ENCODE measurements around the gene GTF2F2.
"Not testable (repeated sequence)": the region's sequence is repeated elsewhere in the genome, so short reads cannot be mapped to it uniquely, and the experiment has no call there.

GTF2F2 gene

DNA sequence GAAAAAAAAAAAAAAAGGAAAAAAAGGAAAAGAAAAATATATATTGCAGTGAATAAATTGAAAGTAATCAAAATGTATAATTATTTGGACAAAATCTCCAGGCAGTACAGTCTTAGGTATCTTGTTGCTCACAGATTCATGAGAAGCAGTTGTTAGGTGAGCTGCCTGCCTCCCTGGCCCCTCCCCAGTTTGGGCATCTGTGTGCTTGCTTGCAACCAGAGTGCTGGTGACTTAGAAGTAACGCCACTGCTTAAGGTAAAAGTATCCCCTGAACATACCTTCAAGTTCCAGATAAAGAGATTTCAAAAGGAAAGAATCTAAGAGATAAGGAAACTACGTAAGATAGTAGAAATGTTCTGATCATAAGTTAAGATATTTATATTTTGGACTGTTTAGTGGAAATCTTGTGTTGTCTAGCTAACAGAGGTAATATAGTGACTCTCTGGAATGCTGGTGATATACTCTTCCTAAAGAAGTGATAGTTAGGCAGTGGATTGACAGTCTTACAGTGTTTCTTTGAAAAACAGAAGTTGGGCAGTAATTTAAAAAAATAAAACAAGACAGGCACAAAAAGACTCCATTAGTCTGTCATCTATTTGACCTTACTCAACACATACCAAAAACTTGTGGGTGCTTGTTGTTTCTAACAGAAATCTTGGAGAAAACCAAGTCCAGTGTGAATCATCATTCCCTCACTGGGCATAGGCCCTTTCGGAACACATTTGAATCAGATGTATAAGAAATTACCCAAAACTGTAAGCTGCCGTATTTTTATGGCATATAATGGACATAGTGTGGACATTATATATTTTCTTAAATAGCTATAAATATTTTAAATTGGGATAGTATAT is 118.9 kb downstream of the GTF2F2 start:
- in situ Hi-C loops (cut with HindIII; ENCODE audit: low pct_unique_long_range_greater_than_20kb, low sequenced_read_pairs) = no loop called here
- no peak for DNase-seq (ENCODE audit: low read depth in 1 of 2, low spot score in 1 of 2)
- TF ChIP-seq JUND (IDR thresholded peaks at IDR 0.05; ENCODE audit: low read depth) = no peak

DNA sequence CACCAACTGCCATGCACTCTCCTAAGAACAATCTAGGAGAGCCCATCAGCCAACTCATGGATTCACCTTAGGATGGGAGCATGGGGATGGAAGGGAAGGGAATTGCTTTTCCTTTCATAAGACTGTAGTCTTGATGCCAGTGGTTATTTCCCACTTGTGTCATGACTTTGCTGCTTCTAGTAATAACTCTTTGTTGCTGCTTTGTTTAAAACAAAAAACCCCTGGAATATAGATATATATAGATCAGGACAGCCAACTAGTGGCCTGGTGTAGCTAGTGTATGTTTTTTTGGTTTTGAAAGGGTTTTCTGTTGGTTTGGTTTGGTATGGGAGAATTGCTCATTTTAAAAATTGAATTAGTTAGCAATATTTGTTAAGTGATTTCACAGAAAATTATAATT is 119.8 kb downstream of the GTF2F2 start:
- no peak for TF ChIP-seq JUND (IDR thresholded peaks at IDR 0.05; ENCODE audit: low read depth)
- DNase-seq (ENCODE audit: low read depth in 1 of 2, low spot score in 1 of 2) = no peak
- in situ Hi-C loops (cut with HindIII; ENCODE audit: low pct_unique_long_range_greater_than_20kb, low sequenced_read_pairs) = no loop called here

DNA sequence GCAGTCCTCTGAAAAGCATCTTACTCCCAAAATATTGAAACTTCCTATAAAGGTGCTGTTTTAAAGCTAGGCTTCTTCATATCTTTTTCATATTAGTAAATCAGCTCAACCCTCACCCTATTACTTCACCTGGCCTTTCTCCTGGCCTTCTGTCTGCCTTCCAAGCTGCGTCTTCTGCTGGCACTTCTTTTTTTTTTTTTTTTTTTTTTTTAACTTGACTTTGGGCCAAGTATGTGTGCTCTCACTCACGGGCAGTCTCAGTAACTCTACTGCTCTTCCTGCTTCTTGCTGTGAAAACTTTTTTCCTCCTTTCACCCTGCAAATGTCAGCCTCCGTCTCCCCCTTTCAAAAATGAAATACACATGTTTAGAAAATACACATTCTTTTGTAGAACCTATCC is 121.8 kb downstream of the GTF2F2 start:
- peak in 1 of 2 experiments; percentile 3 for DNase-seq (ENCODE audit: low read depth in 1 of 2, low spot score in 1 of 2)
- in situ Hi-C loops (cut with HindIII; ENCODE audit: low pct_unique_long_range_greater_than_20kb, low sequenced_read_pairs) = no loop called here
- no peak for TF ChIP-seq JUND (IDR thresholded peaks at IDR 0.05; ENCODE audit: low read depth)

DNA sequence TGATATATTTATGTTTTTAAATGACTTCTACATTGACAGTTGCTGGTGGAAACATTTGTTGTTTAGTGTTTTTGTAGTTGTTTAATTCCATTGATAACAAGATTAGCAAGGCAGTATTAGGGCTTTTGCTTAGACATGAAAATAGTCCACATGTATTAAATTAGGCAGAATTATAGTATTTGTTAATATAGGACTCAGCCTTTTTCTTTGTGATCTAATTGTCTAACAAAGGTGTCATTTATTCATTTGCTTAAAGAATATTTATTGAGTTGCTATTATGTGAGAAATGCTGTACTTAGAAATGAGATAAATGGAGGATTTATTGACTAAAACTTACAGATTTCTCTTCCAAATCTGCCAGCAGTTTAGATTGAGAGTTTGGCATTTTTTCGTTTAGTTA is 122.2 kb downstream of the GTF2F2 start:
- in situ Hi-C loops (cut with HindIII; ENCODE audit: low pct_unique_long_range_greater_than_20kb, low sequenced_read_pairs) = no loop called here
- no peak for DNase-seq (ENCODE audit: low read depth in 1 of 2, low spot score in 1 of 2)
- TF ChIP-seq JUND (IDR thresholded peaks at IDR 0.05; ENCODE audit: low read depth) = no peak

DNA sequence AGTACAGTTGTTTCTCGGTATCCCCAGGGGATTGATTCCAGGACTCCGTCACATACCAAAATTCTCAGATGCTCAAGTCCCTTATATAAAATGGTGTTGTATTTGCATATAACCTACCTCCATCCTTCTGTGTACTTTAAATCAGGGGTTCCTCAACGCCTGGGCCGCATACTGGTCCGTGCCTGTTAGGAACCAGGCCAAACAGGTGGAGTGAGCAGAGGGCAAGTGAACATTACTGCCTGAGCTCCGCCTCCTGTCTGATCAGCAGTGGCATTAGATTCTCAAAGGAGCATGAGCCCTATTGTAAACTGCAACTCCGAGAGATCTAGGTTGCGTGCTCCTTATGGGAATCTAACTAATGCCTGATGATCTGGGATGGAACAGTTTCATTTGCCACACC is 122.8 kb downstream of the GTF2F2 start:
- DNase-seq (ENCODE audit: low read depth in 1 of 2, low spot score in 1 of 2) = no peak
- TF ChIP-seq JUND (IDR thresholded peaks at IDR 0.05; ENCODE audit: low read depth) = no peak
- in situ Hi-C loops (cut with HindIII; ENCODE audit: low pct_unique_long_range_greater_than_20kb, low sequenced_read_pairs) = no loop called here

DNA sequence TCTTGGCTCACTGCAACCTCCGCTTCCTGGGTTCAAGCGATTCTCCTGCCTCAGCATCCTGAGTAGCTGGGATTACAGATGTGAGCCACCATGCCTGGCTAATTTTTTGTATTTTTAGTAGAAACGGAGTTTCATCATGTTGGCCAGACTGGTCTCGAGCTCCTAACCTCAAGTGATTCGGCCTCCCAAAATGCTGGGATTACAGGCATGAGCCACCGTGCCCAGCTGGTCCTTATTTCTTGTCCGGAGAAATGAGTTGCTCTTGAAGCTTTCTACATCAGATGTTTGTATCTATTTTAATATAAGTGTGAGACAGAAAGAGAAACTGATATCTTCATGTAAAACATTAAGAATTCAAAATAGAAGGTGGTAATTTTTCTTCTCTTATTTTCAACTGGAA is 124.4 kb downstream of the GTF2F2 start:
- not testable (repeated sequence) for DNase-seq (ENCODE audit: low read depth in 1 of 2, low spot score in 1 of 2)

DNA sequence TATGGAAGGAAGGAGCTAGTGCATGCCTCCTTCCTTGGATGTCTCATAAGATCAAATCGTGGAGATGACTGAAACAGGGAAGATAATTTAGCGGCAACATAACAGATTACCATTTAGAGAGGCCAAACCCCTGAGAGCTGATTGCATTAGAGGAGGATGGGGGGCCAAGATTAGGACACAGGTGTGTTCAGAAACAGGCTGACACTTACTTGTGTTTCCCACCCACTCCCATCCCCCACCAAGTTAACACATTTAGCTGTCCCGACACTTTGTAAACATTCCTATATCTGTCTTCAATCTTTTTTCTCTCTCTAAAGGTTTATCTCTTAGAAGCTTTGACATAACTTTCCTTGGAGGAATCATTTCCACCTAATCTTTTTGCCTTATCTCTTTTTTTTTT is 129.4 kb downstream of the GTF2F2 start:
- DNase-seq (ENCODE audit: low read depth in 1 of 2, low spot score in 1 of 2) = no peak
- in situ Hi-C loops (cut with HindIII; ENCODE audit: low pct_unique_long_range_greater_than_20kb, low sequenced_read_pairs) = no loop called here
- TF ChIP-seq JUND (IDR thresholded peaks at IDR 0.05; ENCODE audit: low read depth) = no peak

More for the DNA sequence above, 124.4 kb downstream of the GTF2F2 start:
- in situ Hi-C loops (cut with HindIII; ENCODE audit: low pct_unique_long_range_greater_than_20kb, low sequenced_read_pairs) = not testable (repeated sequence)

DNA sequence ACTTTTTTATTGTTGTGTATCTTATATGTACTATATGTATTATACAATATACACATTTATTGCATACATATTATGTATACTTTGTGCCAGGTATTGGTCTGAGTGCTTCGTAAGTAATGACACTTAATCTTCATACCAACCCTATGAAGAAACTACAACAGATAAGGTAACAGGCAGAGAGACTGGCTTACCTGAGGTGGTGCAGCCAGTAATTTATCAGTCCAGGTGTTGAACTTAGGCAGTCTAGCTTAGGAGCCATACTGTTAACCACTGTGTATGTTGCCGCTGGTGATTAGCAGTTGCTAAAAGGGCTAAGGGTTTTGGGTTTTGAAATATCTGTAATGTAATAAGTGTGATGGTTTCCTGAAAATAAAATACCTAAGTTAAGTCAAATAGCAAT is 134.1 kb downstream of the GTF2F2 start:
- no peak for TF ChIP-seq JUND (IDR thresholded peaks at IDR 0.05; ENCODE audit: low read depth)
- in situ Hi-C loops (cut with HindIII; ENCODE audit: low pct_unique_long_range_greater_than_20kb, low sequenced_read_pairs) = no loop called here
- no peak for DNase-seq (ENCODE audit: low read depth in 1 of 2, low spot score in 1 of 2)

DNA sequence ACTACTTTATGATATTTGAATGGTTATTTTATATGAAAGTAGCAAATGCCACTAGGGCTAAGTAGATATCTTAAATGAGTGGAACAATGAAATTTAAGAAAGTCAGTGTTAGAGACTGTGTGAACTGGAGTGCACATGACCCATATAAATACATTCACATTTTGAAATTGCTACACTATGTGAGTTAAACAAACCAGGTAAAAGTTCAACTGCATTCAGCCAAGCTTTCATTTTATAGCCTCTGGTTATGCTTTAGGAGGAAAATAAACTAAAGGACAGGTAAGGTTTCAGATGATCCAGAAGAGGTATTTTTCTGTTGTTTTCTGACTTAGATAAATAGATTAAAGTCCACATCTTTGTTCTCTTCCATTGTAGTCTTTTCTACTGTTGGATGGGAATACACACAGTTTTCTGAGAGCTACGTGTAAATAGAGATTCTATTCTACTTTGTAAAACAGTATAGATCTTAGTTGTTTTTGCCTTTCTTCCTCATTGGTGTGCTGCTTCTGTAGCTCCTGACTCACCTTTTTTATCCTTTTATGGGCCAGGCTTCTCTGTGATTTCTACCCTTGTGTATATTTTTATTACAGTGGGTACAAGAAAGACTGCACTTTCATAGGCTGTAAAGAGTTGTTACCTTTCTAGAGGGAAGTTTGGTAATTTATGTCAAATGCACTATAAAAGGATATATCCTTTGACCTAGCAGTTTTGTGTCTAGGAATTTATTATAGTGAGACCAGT is 135.1 kb downstream of the GTF2F2 start:
- TF ChIP-seq JUND (IDR thresholded peaks at IDR 0.05; ENCODE audit: low read depth) = no peak
- no peak for DNase-seq (ENCODE audit: low read depth in 1 of 2, low spot score in 1 of 2)

DNA sequence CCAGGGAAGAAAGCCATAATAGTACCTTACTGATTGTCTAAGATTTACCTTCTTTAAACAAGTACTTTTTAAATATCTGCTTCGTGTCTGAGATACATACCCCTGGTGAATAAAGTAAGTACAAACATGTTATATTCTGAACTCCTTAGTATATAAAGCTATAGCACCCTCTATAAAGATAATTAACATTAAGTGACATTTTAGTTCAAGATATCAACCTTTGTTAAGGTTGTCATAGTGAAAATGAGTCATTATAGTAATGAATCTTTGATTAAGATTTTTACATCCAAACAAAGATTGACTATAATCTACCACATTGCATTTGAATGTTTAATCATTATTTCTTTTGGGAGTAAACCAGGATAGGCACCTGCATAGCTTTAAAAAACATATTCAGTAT is 135.9 kb downstream of the GTF2F2 start:
- in situ Hi-C loops (cut with HindIII; ENCODE audit: low pct_unique_long_range_greater_than_20kb, low sequenced_read_pairs) = no loop called here
- no peak for TF ChIP-seq JUND (IDR thresholded peaks at IDR 0.05; ENCODE audit: low read depth)
- no peak for DNase-seq (ENCODE audit: low read depth in 1 of 2, low spot score in 1 of 2)

More for the DNA sequence above, 135.1 kb downstream of the GTF2F2 start:
- in situ Hi-C loops (cut with HindIII; ENCODE audit: low pct_unique_long_range_greater_than_20kb, low sequenced_read_pairs) = no loop called here

DNA sequence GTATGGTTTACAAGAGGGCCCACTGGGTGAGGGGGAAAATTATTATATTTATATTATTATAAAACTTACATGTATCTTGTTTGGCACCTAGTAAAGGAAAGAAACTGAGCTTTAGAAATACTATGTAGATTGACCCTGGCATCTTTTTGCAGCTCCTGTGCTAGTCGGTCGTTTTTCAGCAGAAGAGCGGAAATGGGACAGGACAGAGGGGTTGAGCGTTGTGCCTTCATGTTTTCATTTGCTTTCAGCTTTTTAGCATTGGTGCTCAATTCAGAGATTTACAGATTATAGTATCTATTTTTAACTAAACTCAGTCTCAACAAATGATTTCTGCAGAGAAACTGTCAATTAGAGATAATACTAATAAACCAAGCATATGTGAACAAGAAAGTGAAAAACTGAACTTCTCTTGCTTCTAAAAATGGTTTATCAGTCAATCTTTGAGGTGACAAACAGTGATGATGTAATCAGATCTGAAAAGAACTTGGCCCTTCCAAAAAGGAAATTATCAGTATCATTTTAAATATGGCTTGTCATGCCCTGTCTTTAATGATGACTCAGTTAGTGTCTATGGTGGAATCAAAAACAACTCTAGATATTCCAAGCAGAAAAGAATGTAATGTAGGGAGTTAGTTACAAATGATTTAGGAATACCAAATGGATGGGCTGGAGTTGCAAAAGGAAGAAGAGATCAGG is 137.5 kb downstream of the GTF2F2 start:
- no peak for DNase-seq (ENCODE audit: low read depth in 1 of 2, low spot score in 1 of 2)
- in situ Hi-C loops (cut with HindIII; ENCODE audit: low pct_unique_long_range_greater_than_20kb, low sequenced_read_pairs) = no loop called here
- no peak for TF ChIP-seq JUND (IDR thresholded peaks at IDR 0.05; ENCODE audit: low read depth)

DNA sequence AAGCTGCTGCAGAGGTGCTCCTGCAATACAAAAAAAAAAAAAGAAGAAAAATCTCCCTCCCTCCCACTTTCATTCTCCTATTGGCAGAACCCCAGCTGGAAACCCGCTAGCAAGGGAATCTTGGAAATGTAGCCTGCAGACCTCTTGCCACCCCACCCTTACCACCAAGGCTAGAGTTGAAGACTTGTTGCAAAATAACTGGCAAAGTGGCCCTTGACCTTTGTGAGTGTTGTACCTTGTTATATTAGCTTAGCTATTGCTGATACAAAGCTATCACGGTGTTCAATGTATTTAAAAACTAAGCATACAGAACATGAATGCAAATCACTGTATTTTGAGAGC is 138.0 kb downstream of the GTF2F2 start:
- in situ Hi-C loops (cut with HindIII; ENCODE audit: low pct_unique_long_range_greater_than_20kb, low sequenced_read_pairs) = no loop called here
- TF ChIP-seq JUND (IDR thresholded peaks at IDR 0.05; ENCODE audit: low read depth) = no peak
- no peak for DNase-seq (ENCODE audit: low read depth in 1 of 2, low spot score in 1 of 2)

DNA sequence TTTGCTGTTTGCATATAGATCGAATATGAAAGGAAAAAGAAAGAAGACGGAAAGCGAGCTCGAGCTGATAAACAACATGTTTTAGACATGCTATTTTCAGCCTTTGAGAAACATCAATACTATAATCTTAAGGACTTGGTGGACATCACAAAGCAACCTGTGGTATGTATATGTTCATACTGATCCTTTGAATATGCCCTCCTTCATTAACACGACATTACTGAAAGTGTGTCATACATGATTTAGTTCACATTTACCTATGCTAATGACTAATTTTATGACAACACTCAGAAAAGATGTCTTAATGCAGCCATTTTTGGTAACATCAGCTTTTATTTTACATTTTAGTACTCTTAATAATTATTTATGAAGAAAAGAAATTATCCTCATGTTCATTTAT is 146.9 kb downstream of the GTF2F2 start:
- DNase-seq (ENCODE audit: low read depth in 1 of 2, low spot score in 1 of 2) = no peak
- in situ Hi-C loops (cut with HindIII; ENCODE audit: low pct_unique_long_range_greater_than_20kb, low sequenced_read_pairs) = no loop called here

More for the DNA sequence above, 146.9 kb downstream of the GTF2F2 start:
- no peak for TF ChIP-seq JUND (IDR thresholded peaks at IDR 0.05; ENCODE audit: low read depth)
